ENCODE results near the gene PKD1. TPM values are rescaled to one million over a fixed set of nuclear protein-coding genes. Genes with fewer than 3 reads are reported as not detected.

Gene PKD1
- total RNA-seq, 1 experiment from 2014 or later = 58.9 TPM

DNA sequence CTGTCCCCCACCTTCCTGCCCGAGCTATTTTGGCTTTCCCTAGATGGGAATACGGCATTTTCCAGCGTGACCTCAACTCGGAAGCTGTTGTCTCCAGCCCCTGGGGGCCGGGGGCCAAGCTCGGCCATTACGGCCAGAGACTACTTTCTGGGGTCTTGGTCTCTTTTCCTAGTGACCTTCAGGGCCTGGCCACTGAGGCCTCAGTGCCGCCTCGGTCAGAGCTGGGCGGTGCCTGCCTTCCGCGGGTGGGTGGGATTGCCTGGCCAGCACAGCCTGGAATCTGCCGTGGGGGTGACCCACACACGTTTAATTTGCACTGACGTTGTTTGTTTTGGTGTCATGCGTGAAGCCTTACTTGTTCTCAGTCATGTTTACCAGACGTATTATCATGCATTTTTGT, 58.7 kb downstream of the PKD1 start:
- Histone ChIP-seq H3K9me2 (replicated peaks; ENCODE audit: low read length) (no peaks in the 10 kb centered on the region), H3K36me3 (ENCODE audit: low read depth, low read length) (no peaks in the 10 kb centered on the region; the same call in 1 of the 2 replicates), H4K20me1 (ENCODE audit: low read length) (no peaks in the 10 kb centered on the region), H3K9ac (ENCODE audit: low read length) (no peak overlapping the region), H3F3A (ENCODE audit: low read length, unreplicated experiment) (no peaks in the 10 kb centered on the region), H2AFZ (ENCODE audit: low read length) (no peak overlapping the region), H3K4me2 (ENCODE audit: low read length) (no peak overlapping the region), H3K27ac (ENCODE audit: low read length) (no peak overlapping the region), H3K4me3 (ENCODE audit: low read length) (no peak overlapping the region), H3K9me3 (ENCODE audit: low read length) (no peaks in the 10 kb centered on the region), H3K27me3 (ENCODE audit: low read length) (no peaks in the 10 kb centered on the region), H3K79me2 (ENCODE audit: low read length) (no peaks in the 10 kb centered on the region), H3K4me1 (ENCODE audit: insufficient read depth, low read length) (no peaks in the 10 kb centered on the region)
- TF ChIP-seq EZH2phosphoT487 (IDR thresholded peaks at IDR 0.05; ENCODE audit: borderline replicate concordance, low read length) = no peak
- no peak for TF ChIP-seq EZH2 (IDR thresholded peaks at IDR 0.05; ENCODE audit: low read length, unreplicated experiment)
- ChIA-PET POLR2A (ENCODE audit: unreplicated experiment) (no interaction called here), CTCF (no interaction called here)
- no TSS peak for BruUV-seq (replicated peaks)
- no peak for ATAC-seq
- DNase-seq = no peak
- intact Hi-C loops (cut with micrococcal nuclease) = no loop called here

DNA sequence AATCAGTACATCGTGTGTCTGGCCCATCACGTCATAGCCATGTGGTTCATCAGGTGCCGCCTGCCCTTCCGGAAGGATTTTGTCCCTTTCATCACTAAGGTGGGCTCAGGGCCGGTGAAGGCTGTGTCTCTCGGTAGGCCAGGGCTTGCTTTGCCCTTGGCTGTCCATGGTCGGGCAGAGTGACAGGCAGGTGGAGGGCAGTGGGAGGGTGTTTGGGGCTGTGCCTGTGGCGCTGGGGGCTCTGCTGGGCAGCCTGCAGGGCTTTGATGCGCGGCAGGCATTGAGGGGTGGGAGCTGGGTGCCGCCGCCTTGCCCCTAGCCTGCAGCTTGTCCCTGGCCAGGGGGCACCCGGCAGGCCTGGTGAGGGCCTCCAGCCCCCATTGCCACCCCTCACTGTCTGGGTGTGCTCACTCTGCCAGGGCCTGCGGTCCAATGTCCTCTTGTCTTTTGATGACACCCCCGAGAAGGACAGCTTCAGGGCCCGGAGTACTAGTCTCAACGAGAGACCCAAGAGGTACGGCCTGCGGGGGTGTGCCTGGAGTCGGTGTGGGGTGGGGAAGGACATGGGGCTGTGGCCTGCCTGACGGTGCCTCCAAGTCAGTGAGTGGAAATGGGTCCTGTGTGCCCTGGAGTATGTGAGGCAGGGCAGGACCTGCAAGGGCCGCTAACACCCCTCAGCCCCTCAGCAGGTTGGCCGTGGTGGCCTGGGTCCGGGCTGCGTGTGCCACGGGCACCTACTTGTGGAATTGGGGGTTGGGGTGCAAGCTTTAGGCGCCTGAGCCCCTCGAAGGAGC, 59.4 kb downstream of the PKD1 start:
- CTCF ChIA-PET = no interaction called here

DNA sequence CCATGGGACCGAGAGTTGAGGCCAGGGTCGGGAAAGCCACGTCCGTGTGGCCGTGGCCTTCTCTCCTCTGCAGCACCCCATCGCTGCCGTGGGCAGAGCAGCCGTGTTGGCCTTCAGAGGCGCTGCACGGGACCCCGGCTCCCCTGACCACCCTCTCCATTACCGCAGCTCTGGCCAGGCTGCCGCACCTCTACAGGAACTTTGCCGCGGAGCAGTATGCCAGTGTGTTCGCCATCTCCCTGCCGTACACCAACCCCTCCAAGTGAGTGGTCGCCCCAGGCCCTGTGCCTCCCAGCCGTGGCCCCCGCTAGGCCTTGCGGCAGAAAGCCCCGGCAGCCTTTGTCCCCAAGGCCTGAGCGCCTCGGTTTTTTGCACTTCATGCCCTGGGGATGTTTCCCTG, 60.1 kb downstream of the PKD1 start:
- no peaks in the 10 kb centered on the region for H3K9me3 ChIP-seq (ENCODE audit: low read length)
- CTCF ChIA-PET = no interaction called here
- no peak overlapping the region for H3K4me3 ChIP-seq (ENCODE audit: low read length)
- no peaks in the 10 kb centered on the region for H3K4me1 ChIP-seq (ENCODE audit: insufficient read depth, low read length)
- no peak overlapping the region for H3K9ac ChIP-seq (ENCODE audit: low read length)
- H3K27ac ChIP-seq (ENCODE audit: low read length) = no peak overlapping the region
- no peak for TF ChIP-seq EZH2phosphoT487 (IDR thresholded peaks at IDR 0.05; ENCODE audit: borderline replicate concordance, low read length)
- TF ChIP-seq, protein P1, sequence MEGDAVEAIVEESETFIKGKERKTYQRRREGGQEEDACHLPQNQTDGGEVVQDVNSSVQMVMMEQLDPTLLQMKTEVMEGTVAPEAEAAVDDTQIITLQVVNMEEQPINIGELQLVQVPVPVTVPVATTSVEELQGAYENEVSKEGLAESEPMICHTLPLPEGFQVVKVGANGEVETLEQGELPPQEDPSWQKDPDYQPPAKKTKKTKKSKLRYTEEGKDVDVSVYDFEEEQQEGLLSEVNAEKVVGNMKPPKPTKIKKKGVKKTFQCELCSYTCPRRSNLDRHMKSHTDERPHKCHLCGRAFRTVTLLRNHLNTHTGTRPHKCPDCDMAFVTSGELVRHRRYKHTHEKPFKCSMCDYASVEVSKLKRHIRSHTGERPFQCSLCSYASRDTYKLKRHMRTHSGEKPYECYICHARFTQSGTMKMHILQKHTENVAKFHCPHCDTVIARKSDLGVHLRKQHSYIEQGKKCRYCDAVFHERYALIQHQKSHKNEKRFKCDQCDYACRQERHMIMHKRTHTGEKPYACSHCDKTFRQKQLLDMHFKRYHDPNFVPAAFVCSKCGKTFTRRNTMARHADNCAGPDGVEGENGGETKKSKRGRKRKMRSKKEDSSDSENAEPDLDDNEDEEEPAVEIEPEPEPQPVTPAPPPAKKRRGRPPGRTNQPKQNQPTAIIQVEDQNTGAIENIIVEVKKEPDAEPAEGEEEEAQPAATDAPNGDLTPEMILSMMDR (conservative IDR thresholded peaks at IDR 0.05; ENCODE audit: low read depth, low read length) = no peak
- no peak for TF ChIP-seq EZH2 (IDR thresholded peaks at IDR 0.05; ENCODE audit: low read length, unreplicated experiment)
- no peaks in the 10 kb centered on the region for H3K79me2 ChIP-seq (ENCODE audit: low read length)
- ATAC-seq (no peak), DNase-seq (no peak)
- H3K36me3 ChIP-seq (ENCODE audit: low read depth, low read length) = no peaks in the 10 kb centered on the region; the same call in 1 of the 2 replicates
- H3K4me2 ChIP-seq (ENCODE audit: low read length) = no peak overlapping the region
- no peaks in the 10 kb centered on the region for H3F3A ChIP-seq (ENCODE audit: low read length, unreplicated experiment)
- no peaks in the 10 kb centered on the region for H3K9me2 ChIP-seq (replicated peaks; ENCODE audit: low read length)
- no peaks in the 10 kb centered on the region for H3K27me3 ChIP-seq (ENCODE audit: low read length)
- no peak overlapping the region for H2AFZ ChIP-seq (ENCODE audit: low read length)
- intact Hi-C loops (cut with micrococcal nuclease) = no loop called here
- no TSS peak for BruUV-seq (replicated peaks)
- POLR2A ChIA-PET (ENCODE audit: unreplicated experiment) = no interaction called here
- H4K20me1 ChIP-seq (ENCODE audit: low read length) = no peaks in the 10 kb centered on the region

More for the DNA sequence above, 59.4 kb downstream of the PKD1 start:
- no peak overlapping the region for H3K9ac ChIP-seq (ENCODE audit: low read length)
- POLR2A ChIA-PET (ENCODE audit: unreplicated experiment) = no interaction called here
- H3K79me2 ChIP-seq (ENCODE audit: low read length) = no peaks in the 10 kb centered on the region
- no TSS peak for BruUV-seq (replicated peaks)
- no peaks in the 10 kb centered on the region for H3K27me3 ChIP-seq (ENCODE audit: low read length)
- H3K27ac ChIP-seq (ENCODE audit: low read length) = no peak overlapping the region
- H3K9me2 ChIP-seq (replicated peaks; ENCODE audit: low read length) = no peaks in the 10 kb centered on the region
- no peaks in the 10 kb centered on the region for H3K4me1 ChIP-seq (ENCODE audit: insufficient read depth, low read length)
- H3K4me2 ChIP-seq (ENCODE audit: low read length) = no peak overlapping the region
- no peak overlapping the region for H3K4me3 ChIP-seq (ENCODE audit: low read length)
- ATAC-seq (no peak), DNase-seq (no peak)
- no peak overlapping the region for H2AFZ ChIP-seq (ENCODE audit: low read length)
- no peaks in the 10 kb centered on the region for H3F3A ChIP-seq (ENCODE audit: low read length, unreplicated experiment)
- H3K9me3 ChIP-seq (ENCODE audit: low read length) = no peaks in the 10 kb centered on the region
- intact Hi-C loops (cut with micrococcal nuclease) = no loop called here
- TF ChIP-seq EZH2 (IDR thresholded peaks at IDR 0.05; ENCODE audit: low read length, unreplicated experiment) = no peak
- TF ChIP-seq EZH2phosphoT487 (IDR thresholded peaks at IDR 0.05; ENCODE audit: borderline replicate concordance, low read length) = no peak
- TF ChIP-seq, protein P1 (conservative IDR thresholded peaks at IDR 0.05; ENCODE audit: low read depth, low read length) = no peak
- no peaks in the 10 kb centered on the region for H4K20me1 ChIP-seq (ENCODE audit: low read length)
- H3K36me3 ChIP-seq (ENCODE audit: low read depth, low read length) = no peaks in the 10 kb centered on the region; the same call in 1 of the 2 replicates
